H9 (cell line): ENCODE measurements around the gene GRK4. TPM values are rescaled to one million over a fixed set of nuclear protein-coding genes. Genes with fewer than 3 reads are reported as not detected.

Experiments used
- DNase-seq: peaks from one replicate; pipeline ENCODE4 v3.0.0-alpha.2; 2017
- H2AFZ ChIP-seq: one replicate; pipeline ENCODE4 v1.6.1; 2013; ENCODE audit warnings: mild to moderate bottlenecking, low read length, control low read depth, moderate library complexity
- H2AK5ac ChIP-seq: 2 replicates; pipeline ENCODE4 v1.6.1; 2013; ENCODE audit warnings: low read length, control low read depth, mixed read lengths; ENCODE audit not compliant: insufficient read length
- H2BK120ac ChIP-seq: one replicate; pipeline ENCODE4 v1.6.1; 2013; ENCODE audit warnings: low read depth, mild to moderate bottlenecking, low read length, control low read depth, inconsistent platforms; ENCODE audit not compliant: poor library complexity, severe bottlenecking
- H2BK12ac ChIP-seq: 2 replicates; pipeline ENCODE4 v1.6.1; 2013; ENCODE audit warnings: low read length, control low read depth, mixed read lengths, low read depth; ENCODE audit not compliant: insufficient read length
- H2BK15ac ChIP-seq: 2 replicates; pipeline ENCODE4 v1.6.1; 2013; ENCODE audit warnings: low read depth, low read length, control low read depth
- H2BK20ac ChIP-seq: one replicate; pipeline ENCODE4 v1.6.1; 2013; ENCODE audit warnings: low read depth, mild to moderate bottlenecking, low read length, control low read depth, inconsistent platforms; ENCODE audit not compliant: poor library complexity, severe bottlenecking
- H2BK5ac ChIP-seq: 2 replicates; pipeline ENCODE4 v1.6.1; 2013; ENCODE audit warnings: low read length, control low read depth, mixed read lengths; ENCODE audit not compliant: insufficient read length
- H3K14ac ChIP-seq: 2 replicates; pipeline ENCODE4 v1.6.1; 2013; ENCODE audit warnings: low read length, control low read depth; ENCODE audit not compliant: insufficient read depth
- H3K18ac ChIP-seq: 2 replicates; pipeline ENCODE4 v1.6.1; 2013; ENCODE audit warnings: low read depth, mild to moderate bottlenecking, mixed read lengths, low read length, control low read depth; ENCODE audit not compliant: insufficient read length
- H3K23ac ChIP-seq: 2 replicates; pipeline ENCODE4 v1.6.1; 2013; ENCODE audit warnings: low read length, control low read depth, mixed read lengths, low read depth; ENCODE audit not compliant: insufficient read length
- H3K23me2 ChIP-seq: 2 replicates; pipeline ENCODE4 v1.6.1; 2013; ENCODE audit warnings: low read depth, mild to moderate bottlenecking, mixed read lengths, low read length, control low read depth; ENCODE audit not compliant: insufficient read length, poor library complexity, severe bottlenecking
- H3K27ac ChIP-seq: 2 replicates; pipeline ENCODE4 v1.5.1; 2013; ENCODE audit warnings: low read length, control low read depth, mixed read lengths, low read depth; ENCODE audit not compliant: insufficient read length
- H3K27me3 ChIP-seq: 2 replicates; pipeline ENCODE4 v1.6.1; 2013; ENCODE audit warnings: low read length, control low read depth, inconsistent platforms; ENCODE audit not compliant: insufficient read depth
- H3K4ac ChIP-seq: 2 replicates; pipeline ENCODE4 v1.6.1; 2013; ENCODE audit warnings: low read depth, mild to moderate bottlenecking, control low read depth, inconsistent platforms, low read length, moderate library complexity
- H3K4me1 ChIP-seq: 2 replicates; pipeline ENCODE4 v1.6.1; 2013; ENCODE audit warnings: low read length, control low read depth, inconsistent platforms; ENCODE audit not compliant: insufficient read depth
- H3K4me2 ChIP-seq: 2 replicates; pipeline ENCODE4 v1.6.1; 2013; ENCODE audit warnings: low read length, control low read depth, mixed read lengths; ENCODE audit not compliant: insufficient read length, insufficient read depth
- H3K56ac ChIP-seq: 2 replicates; pipeline ENCODE4 v1.6.1; 2013; ENCODE audit warnings: low read depth, mild to moderate bottlenecking, mixed read lengths, low read length, control low read depth; ENCODE audit not compliant: insufficient read length
- H3K79me1 ChIP-seq: 2 replicates; pipeline ENCODE4 v1.6.1; 2013; ENCODE audit warnings: low read depth, mild to moderate bottlenecking, moderate library complexity, low read length, control low read depth, inconsistent platforms; ENCODE audit not compliant: insufficient read depth, poor library complexity, severe bottlenecking
- H3K79me2 ChIP-seq: 2 replicates; pipeline ENCODE4 v1.6.1; 2013; ENCODE audit warnings: low read length, control low read depth, inconsistent platforms; ENCODE audit not compliant: insufficient read depth
- H3K9ac ChIP-seq: 2 replicates; pipeline ENCODE4 v1.6.1; 2013; ENCODE audit warnings: low read length, control low read depth, mixed read lengths; ENCODE audit not compliant: insufficient read length; ENCODE audit errors: extremely low read depth
- H3K9me3 ChIP-seq: one replicate; pipeline ENCODE4 v1.6.1; 2013; ENCODE audit warnings: low read depth, low read length, inconsistent platforms; ENCODE audit not compliant: control insufficient read depth
- H3T11ph ChIP-seq: one replicate; pipeline ENCODE4 v1.6.1; 2013; ENCODE audit warnings: mild to moderate bottlenecking, low read length, control low read depth, inconsistent platforms
- H4K20me1 ChIP-seq: one replicate; pipeline ENCODE4 v1.6.1; 2013; ENCODE audit not compliant: control insufficient read depth, insufficient read length, insufficient read depth
- H4K5ac ChIP-seq: 2 replicates; pipeline ENCODE4 v1.6.1; 2013; ENCODE audit warnings: low read depth, mild to moderate bottlenecking, mixed read lengths, low read length, control low read depth; ENCODE audit not compliant: insufficient read length
- H4K8ac ChIP-seq: replicated peaks from 2 replicates; pipeline ENCODE4 v1.6.1; 2013; ENCODE audit warnings: low read length, control low read depth, mixed read lengths, low read depth; ENCODE audit not compliant: insufficient read length
- H4K91ac ChIP-seq: 2 replicates; pipeline ENCODE4 v1.6.1; 2013; ENCODE audit warnings: low read depth, mild to moderate bottlenecking, moderate library complexity, mixed read lengths, low read length, control low read depth; ENCODE audit not compliant: insufficient read length
- H3K27ac Mint-ChIP-seq, 3 experiments: 2 replicates in 2 of 3; 3 replicates in 1 of 3; pipeline ENCODE4 v1.8.0; 2020 to 2021; ENCODE audit warnings: mixed read lengths in 3 of 3, mild to moderate bottlenecking in 1 of 3, moderate library complexity in 1 of 3
- H3K27me3 Mint-ChIP-seq: 2 replicates; pipeline ENCODE4 v1.8.0; 2021; ENCODE audit warnings: low read depth, mild to moderate bottlenecking, moderate library complexity, mixed read lengths
- H3K36me3 Mint-ChIP-seq, 3 experiments: 2 replicates in 2 of 3; 3 replicates in 1 of 3; pipeline ENCODE4 v1.8.0; 2020 to 2021; ENCODE audit warnings: low read depth in 3 of 3, mixed read lengths in 3 of 3; ENCODE audit not compliant: insufficient read depth in 1 of 3
- H3K4me1 Mint-ChIP-seq, 2 experiments: 2 replicates each; pipeline ENCODE4 v1.8.0; 2020; ENCODE audit warnings: mixed read lengths in 2 of 2
- H3K4me3 Mint-ChIP-seq, 2 experiments: 2 replicates in 1 of 2; 3 replicates in 1 of 2; pipeline ENCODE4 v1.8.0; 2020 to 2021; ENCODE audit warnings: mild to moderate bottlenecking in 2 of 2, mixed read lengths in 2 of 2, moderate library complexity in 1 of 2
- H3K9me3 Mint-ChIP-seq, 2 experiments: 2 replicates in 1 of 2; 3 replicates in 1 of 2; pipeline ENCODE4 v1.8.0; 2020; ENCODE audit warnings: mild to moderate bottlenecking in 2 of 2, mixed read lengths in 2 of 2, moderate library complexity in 1 of 2
- WGBS: extraction: QIAGEN DNeasy Blood & Tissue Kit; methylation state at CpG from one replicate; pipeline ENCODE4 v1.1.7; 2013; ENCODE audit warnings: missing lambda C conversion rate, low lambda C conversion rate, mixed read lengths; ENCODE audit not compliant: insufficient read length; ENCODE audit errors: extremely low coverage; 5-methylcytosine and 5-hydroxymethylcytosine counted together
- total RNA-seq: library from RNA; stranded (reverse); gene quantifications from 2 replicates; pipeline ENCODE4 v1.2.1, GENCODE V29; 2021
- TF ChIP-seq, protein P1 (sequence below): fragments of 200-600 bp; sonication (generic); conservative IDR thresholded peaks from 3 replicates; pipeline ENCODE4 v1.8.0; 2021; ENCODE audit warnings: antibody characterized with exemption, mild to moderate bottlenecking

Gene GRK4
- total RNA-seq, 1 experiment from 2014 or later = 4.8 TPM

DNA sequence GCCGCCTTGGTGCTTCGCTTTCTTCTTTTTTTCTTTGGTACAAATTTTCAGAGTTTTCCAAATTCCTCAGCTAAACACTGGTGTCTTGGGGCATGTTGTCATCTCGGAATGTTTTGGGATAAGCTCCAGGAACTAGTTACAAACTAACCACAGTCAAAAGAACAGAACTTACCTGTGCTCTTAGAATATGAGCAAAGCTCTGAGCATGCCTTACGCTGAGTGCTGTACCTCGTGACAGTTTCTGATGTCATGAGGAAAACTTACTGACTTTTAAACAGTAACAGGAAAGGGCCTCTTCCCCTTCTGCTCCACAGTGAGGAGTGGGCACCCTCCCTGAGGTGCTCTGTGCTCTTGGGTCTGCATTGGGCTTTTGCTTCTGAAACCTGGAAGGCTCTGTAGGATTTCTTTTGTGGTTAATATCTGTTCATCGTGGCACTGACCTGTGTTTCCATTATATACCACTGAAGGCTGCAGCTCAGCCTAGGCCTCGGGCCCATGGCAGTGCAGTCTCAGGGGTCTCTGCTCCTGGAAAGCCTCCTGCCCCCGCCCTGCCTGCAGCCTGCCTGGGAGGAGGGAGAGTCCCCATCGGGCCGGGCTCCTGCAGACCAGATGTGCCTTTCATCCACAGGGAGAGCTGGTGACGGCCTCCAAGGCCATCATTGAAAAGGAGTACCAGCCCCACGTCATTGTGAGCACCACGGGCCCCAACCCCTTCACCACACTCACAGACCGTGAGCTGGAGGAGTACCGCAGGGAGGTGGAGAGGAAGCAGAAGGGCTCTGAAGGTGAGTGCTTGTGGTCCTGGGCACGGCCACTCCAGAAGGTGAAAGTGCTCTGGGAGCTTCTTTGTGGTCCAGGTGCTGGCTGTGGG, 48.9 kb upstream of the GRK4 start:
- Histone ChIP-seq H4K20me1 (no peaks in the 10 kb centered on the region), H3K23me2 (no peaks in the 10 kb centered on the region), H3K27ac (no peak overlapping the region), H2AK5ac (no peak overlapping the region), H4K8ac (no peak overlapping the region), H3K23ac (no peak overlapping the region), H3K27me3 (no peaks in the 10 kb centered on the region), H2AFZ (no peak overlapping the region), H4K5ac (no peak overlapping the region), H3K9me3 (no peaks in the 10 kb centered on the region), H4K91ac (no peak overlapping the region), H2BK20ac (no peak overlapping the region), H2BK5ac (no peak overlapping the region), H2BK15ac (no peak overlapping the region), H3K18ac (no peak overlapping the region), H3K4me1 (no peaks in the 10 kb centered on the region), H2BK12ac (no peak overlapping the region), H3T11ph (no peak overlapping the region), H3K79me2 (no peaks in the 10 kb centered on the region), H3K56ac (no peak overlapping the region), H3K4ac (no peak overlapping the region), H3K9ac (no peak overlapping the region), H2BK120ac (no peak overlapping the region), H3K79me1 (no peaks in the 10 kb centered on the region), H3K4me2 (no peak overlapping the region), H3K14ac (no peak overlapping the region)
- no peak for DNase-seq
- Mint-ChIP-seq H3K4me3 (no peak overlapping the region), H3K9me3 (peaks cover 24 to 25% of the 10 kb centered on the region in 2 experiments), H3K4me1 (no peaks in the 10 kb centered on the region), H3K27me3 (no peaks in the 10 kb centered on the region), H3K36me3 (peaks cover 57 to 95% (median 81%) of the 10 kb centered on the region in 3 experiments), H3K27ac (no peak overlapping the region; a peak in 2 of 7 replicates)
- TF ChIP-seq, protein P1, sequence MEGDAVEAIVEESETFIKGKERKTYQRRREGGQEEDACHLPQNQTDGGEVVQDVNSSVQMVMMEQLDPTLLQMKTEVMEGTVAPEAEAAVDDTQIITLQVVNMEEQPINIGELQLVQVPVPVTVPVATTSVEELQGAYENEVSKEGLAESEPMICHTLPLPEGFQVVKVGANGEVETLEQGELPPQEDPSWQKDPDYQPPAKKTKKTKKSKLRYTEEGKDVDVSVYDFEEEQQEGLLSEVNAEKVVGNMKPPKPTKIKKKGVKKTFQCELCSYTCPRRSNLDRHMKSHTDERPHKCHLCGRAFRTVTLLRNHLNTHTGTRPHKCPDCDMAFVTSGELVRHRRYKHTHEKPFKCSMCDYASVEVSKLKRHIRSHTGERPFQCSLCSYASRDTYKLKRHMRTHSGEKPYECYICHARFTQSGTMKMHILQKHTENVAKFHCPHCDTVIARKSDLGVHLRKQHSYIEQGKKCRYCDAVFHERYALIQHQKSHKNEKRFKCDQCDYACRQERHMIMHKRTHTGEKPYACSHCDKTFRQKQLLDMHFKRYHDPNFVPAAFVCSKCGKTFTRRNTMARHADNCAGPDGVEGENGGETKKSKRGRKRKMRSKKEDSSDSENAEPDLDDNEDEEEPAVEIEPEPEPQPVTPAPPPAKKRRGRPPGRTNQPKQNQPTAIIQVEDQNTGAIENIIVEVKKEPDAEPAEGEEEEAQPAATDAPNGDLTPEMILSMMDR = no peak
- no CpG with 5 or more reads among the region's 16 CpGs for WGBS
